NT2/D1 (cell line): Measurements from ENCODE around the gene DCTPP1.

Source experiments
- SUZ12 ChIP-seq: IDR thresholded peaks from 2 replicates; pipeline ENCODE4 v1.6.1; 2011; ENCODE audit not compliant: insufficient read length, insufficient read depth; ENCODE audit errors: extremely low read depth
- YY1 ChIP-seq: IDR thresholded peaks from 2 replicates; pipeline ENCODE4 v1.6.1; 2011; ENCODE audit not compliant: insufficient read length, insufficient read depth
- ZNF274 ChIP-seq: IDR thresholded peaks from 2 replicates; pipeline ENCODE4 v1.6.1; 2011; ENCODE audit warnings: mild to moderate bottlenecking, low read depth, low read length

DNA sequence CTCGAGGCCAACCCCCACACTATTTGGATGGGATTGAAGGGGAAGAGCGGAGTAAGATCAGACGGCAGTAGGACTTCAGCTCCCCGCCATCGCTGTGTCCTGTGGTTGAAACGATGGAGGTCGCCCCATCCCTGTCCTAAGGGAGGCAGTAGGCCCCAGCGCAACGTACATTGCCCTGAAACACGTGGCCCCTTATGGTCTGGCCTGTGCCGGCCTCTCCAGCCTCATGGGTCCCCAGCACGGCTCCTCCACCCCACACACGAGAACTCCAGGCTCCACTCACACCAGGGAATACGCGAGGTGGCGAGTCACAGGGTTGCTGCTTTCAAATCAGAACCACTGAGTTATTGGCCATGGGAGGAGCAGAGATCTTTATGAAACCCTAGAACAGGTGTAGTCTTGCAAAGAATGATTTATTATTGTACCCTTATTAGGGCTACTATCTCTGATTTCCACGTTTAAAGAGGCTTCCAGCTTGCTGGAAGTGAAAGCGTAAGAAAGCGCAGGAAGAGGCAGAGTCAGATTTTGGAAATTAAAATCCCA is 669 bp upstream of the DCTPP1 start:
- TF ChIP-seq YY1 (no peak), SUZ12 (no peak), ZNF274 (no peak)
